K562 (cell line): ENCODE data around the gene TECPR2. TPM values are rescaled to one million over a fixed set of nuclear protein-coding genes. Genes with fewer than 3 reads are reported as not detected.
A peak's percentile ranks its signal among the peaks of the same experiment; 100 is the strongest.

Source experiments
- ADNP ChIP-seq: fragments of 200-800 bp; sonication (Bioruptor generic); IDR thresholded peaks from 2 replicates; pipeline ENCODE4 v1.6.1; 2016; ENCODE audit warnings: missing genetic modification characterization, missing compliant biosample characterization
- ARID4B ChIP-seq: sonication (generic); formaldehyde crosslinking; IDR thresholded peaks from 2 replicates; pipeline ENCODE4 v1.8.0; 2022; ENCODE audit warnings: mild to moderate bottlenecking, missing genetic modification reagents
- CCNT2 ChIP-seq: IDR thresholded peaks from 2 replicates; pipeline ENCODE4 v1.6.1; 2011; ENCODE audit warnings: borderline replicate concordance, low read depth, mild to moderate bottlenecking, moderate library complexity, mixed read lengths, low read length; ENCODE audit not compliant: insufficient read length; ENCODE audit errors: extremely low read depth
- CREB1 ChIP-seq, 2 experiments: sonication (generic) in 1 of 2; formaldehyde crosslinking in 1 of 2; IDR thresholded peaks; 2 replicates each; pipeline versions ENCODE4 v1.6.1 to v1.8.0; 2012 to 2022; ENCODE audit warnings: inconsistent platforms in 1 of 2, mild to moderate bottlenecking in 1 of 2, missing genetic modification reagents in 1 of 2, moderate library complexity in 1 of 2
- ELF1 ChIP-seq: fragments of 200-800 bp; sonication (Bioruptor generic); IDR thresholded peaks from 2 replicates; pipeline ENCODE4 v1.6.1; 2016; ENCODE audit warnings: missing genetic modification characterization, missing compliant biosample characterization
- FOXM1 ChIP-seq, 2 experiments: fragments of 450-650 bp in 1 of 2; sonication (generic) in 1 of 2; formaldehyde crosslinking in 1 of 2; IDR thresholded peaks; 2 replicates each; pipeline versions ENCODE4 v1.6.1 to v1.9.0; 2017 to 2022; ENCODE audit warnings: low read depth in 2 of 2, mild to moderate bottlenecking in 2 of 2, missing genetic modification reagents in 1 of 2, moderate library complexity in 1 of 2
- NRF1 ChIP-seq, 2 experiments: fragments of 450-650 bp; IDR thresholded peaks in 1 of 2; conservative IDR thresholded peaks in 1 of 2; 2 replicates each; pipeline ENCODE4 v1.6.1; 2014; ENCODE audit warnings: mild to moderate bottlenecking in 2 of 2
- YBX1 ChIP-seq: fragments of 450-650 bp; IDR thresholded peaks from 2 replicates; pipeline ENCODE4 v1.7.1; 2016; ENCODE audit warnings: mild to moderate bottlenecking
- ZFP36 ChIP-seq: fragments of 150-350 bp; IDR thresholded peaks from 2 replicates; pipeline ENCODE4 v1.6.1; 2018; ENCODE audit warnings: low read length, low read depth; ENCODE audit not compliant: partially characterized antibody
- ZNF57 ChIP-seq: fragments of 450-650 bp; formaldehyde crosslinking; IDR thresholded peaks from 2 replicates; pipeline ENCODE4 v1.4.0; 2020; ENCODE audit warnings: mild to moderate bottlenecking, moderate library complexity
- ZNF696 ChIP-seq: fragments of 250-450 bp; sonication (Bioruptor Pico); conservative IDR thresholded peaks from 2 replicates; pipeline ENCODE4 v1.4.0; 2020; ENCODE audit warnings: mild to moderate bottlenecking, moderate library complexity
- polyA plus RNA-seq, 8 experiments: library from polyadenylated mRNA; depleted of rRNA in 4 of 8; stranded (reverse) in 5 of 8; unstranded in 3 of 8; fragments of >200 nt; fragmentation: Nextera tagmentation in 2 of 8; fragmentation: Illumina TruSeq in 1 of 8; extraction: Ambion mirVana in 2 of 8; extraction: Trizol in 1 of 8; gene quantifications; 2 replicates each; pipeline versions ENCODE4 v1.2.1 to v1.2.3, GENCODE V29; 2011 to 2014; ENCODE audit warnings: inconsistent platforms in 1 of 8, missing spikeins in 1 of 8
- total RNA-seq, 7 experiments: library from RNA; depleted of rRNA in 6 of 7; stranded (reverse); fragments of >200 nt in 6 of 7; fragmentation: Illumina TruSeq in 2 of 7; extraction: Trizol in 2 of 7; gene quantifications; 2 replicates each; pipeline versions ENCODE4 v1.2.1 to v1.2.3, GENCODE V29; 2011 to 2021; ENCODE audit warnings: low replicate concordance in 1 of 7
- TF ChIP-seq, protein P1 (sequence below): sonication (generic); formaldehyde crosslinking; IDR thresholded peaks from 2 replicates; pipeline ENCODE4 v1.8.1; 2023; ENCODE audit warnings: mild to moderate bottlenecking, missing genetic modification reagents
- TF ChIP-seq, protein P2 (sequence below), 2 experiments: fragments of 250-450 bp in 1 of 2; fragments of 450-650 bp in 1 of 2; sonication (Bioruptor Pico) in 1 of 2; IDR thresholded peaks; 2 replicates each; pipeline versions ENCODE4 v1.6.1 to v1.8.0; 2016 to 2021; ENCODE audit warnings: mild to moderate bottlenecking in 2 of 2, moderate library complexity in 2 of 2, missing compliant biosample characterization in 1 of 2, missing genetic modification characterization in 1 of 2

TECPR2 gene
- total and polyA plus RNA-seq, 9 of the 15 experiments (the other 6 are each of a cell fraction or from before 2014, with no cell fraction given): 0.04 to 3.0 (median 0.83) TPM

DNA sequence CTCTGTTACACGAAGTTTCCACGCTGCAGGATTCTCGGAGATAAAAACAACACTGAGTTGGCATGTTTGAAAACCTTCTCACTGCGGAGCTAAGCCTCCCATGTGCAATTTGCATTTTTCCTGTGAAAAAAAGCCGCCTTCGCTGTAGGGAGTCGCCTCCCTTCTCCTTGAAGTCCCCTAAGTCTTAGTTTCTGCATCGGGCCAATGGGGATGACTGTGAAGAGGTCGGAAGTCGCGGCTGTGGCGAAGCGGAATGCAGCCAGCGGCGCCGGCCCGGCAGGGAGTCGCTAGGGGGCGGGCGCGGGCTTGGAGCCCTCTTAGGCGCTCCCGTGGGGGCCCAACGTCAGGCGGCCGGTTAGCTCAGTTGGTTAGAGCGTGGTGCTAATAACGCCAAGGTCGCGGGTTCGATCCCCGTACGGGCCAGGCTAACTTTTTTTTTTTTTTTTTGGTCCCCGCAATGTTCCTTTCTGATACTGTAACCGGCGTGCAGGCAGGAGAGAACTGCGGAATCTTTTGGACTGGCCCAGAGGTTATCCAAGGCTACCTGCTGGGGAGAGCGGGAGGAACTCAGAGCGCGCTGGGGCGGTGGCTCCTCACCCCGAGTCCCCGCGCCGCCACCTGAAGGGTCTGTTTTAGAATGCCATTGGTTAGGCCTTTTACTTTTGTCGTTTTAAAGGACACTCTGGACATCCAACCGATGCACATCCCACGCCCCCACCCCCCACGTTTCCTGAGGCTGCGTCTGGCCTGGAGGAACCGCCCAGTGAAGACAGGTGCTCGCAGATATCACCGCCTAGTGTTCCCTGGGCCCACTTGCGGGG, 45.8 kb upstream of the TECPR2 start (continued):
- TF ChIP-seq CREB1 (IDR thresholded peaks at IDR 0.05): peak; percentile 58
- peak; percentile 74; the same call in 1 of the 2 replicates for TF ChIP-seq CREB1 (CRISPR knock-in tag; IDR thresholded peaks at IDR 0.05)
- TF ChIP-seq ARID4B: peak; percentile 48; the same call in 1 of the 2 replicates
- TF ChIP-seq YBX1: no peak
- no peak for TF ChIP-seq ZNF696 (CRISPR knock-in tag)
- TF ChIP-seq ZNF57 (CRISPR knock-in tag): no peak
- TF ChIP-seq ADNP (tag): peak; percentile 95
- TF ChIP-seq ELF1 (tag): peak; percentile 50
- peak; percentile 68 to 70 for TF ChIP-seq NRF1 (conservative IDR thresholded peaks at IDR 0.05 in 1 of 2, IDR thresholded peaks at IDR 0.05 in 1 of 2)
- TF ChIP-seq, protein P1, sequence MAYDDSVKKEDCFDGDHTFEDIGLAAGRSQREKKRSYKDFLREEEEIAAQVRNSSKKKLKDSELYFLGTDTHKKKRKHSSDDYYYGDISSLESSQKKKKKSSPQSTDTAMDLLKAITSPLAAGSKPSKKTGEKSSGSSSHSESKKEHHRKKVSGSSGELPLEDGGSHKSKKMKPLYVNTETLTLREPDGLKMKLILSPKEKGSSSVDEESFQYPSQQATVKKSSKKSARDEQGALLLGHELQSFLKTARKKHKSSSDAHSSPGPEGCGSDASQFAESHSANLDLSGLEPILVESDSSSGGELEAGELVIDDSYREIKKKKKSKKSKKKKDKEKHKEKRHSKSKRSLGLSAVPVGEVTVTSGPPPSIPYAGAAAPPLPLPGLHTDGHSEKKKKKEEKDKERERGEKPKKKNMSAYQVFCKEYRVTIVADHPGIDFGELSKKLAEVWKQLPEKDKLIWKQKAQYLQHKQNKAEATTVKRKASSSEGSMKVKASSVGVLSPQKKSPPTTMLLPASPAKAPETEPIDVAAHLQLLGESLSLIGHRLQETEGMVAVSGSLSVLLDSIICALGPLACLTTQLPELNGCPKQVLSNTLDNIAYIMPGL: peak; percentile 76; the same call in 1 of the 2 replicates
- TF ChIP-seq FOXM1 (IDR thresholded peaks at IDR 0.05; ENCODE audit: low read depth): no peak
- no peak for TF ChIP-seq FOXM1 (CRISPR knock-in tag; IDR thresholded peaks at IDR 0.05; ENCODE audit: low read depth)
- TF ChIP-seq, protein P2, sequence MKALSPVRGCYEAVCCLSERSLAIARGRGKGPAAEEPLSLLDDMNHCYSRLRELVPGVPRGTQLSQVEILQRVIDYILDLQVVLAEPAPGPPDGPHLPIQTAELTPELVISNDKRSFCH (CRISPR knock-in tag; IDR thresholded peaks at IDR 0.05): no peak
- TF ChIP-seq, protein P2 (tag; IDR thresholded peaks at IDR 0.05): no peak
- peak; percentile 6 for TF ChIP-seq ZFP36
- TF ChIP-seq CCNT2: peak; percentile 25
